GM18526 (cell line): Measurements from ENCODE around the gene KITLG.

Source experiments
- POLR2A ChIP-seq: IDR thresholded peaks from 3 replicates; pipeline ENCODE4 v1.6.1; 2011; ENCODE audit not compliant: insufficient read length; ENCODE audit errors: extremely low read depth

KITLG gene

GRCh38 chr12:88490425-88490824 is 89.8 kb downstream of the KITLG start:
- no peak for TF ChIP-seq POLR2A

GRCh38 chr12:88472775-88473174 is 107.5 kb downstream of the KITLG start:
- TF ChIP-seq POLR2A, result no peak

GRCh38 chr12:88472248-88472647 is 108.0 kb downstream of the KITLG start:
- no peak for TF ChIP-seq POLR2A

- TF ChIP-seq POLR2A, result no peak
These were observed 108.8 kb downstream of the KITLG start for GRCh38 chr12:88471331-88472045.

- TF ChIP-seq POLR2A, result no peak
These were observed 111.1 kb downstream of the KITLG start for GRCh38 chr12:88469154-88469553.

GRCh38 chr12:88468581-88468980 is 111.7 kb downstream of the KITLG start:
- no peak for TF ChIP-seq POLR2A

GRCh38 chr12:88458327-88458726 is 121.9 kb downstream of the KITLG start:
- no peak for TF ChIP-seq POLR2A

- TF ChIP-seq POLR2A, result no peak
These were observed 126.9 kb downstream of the KITLG start for GRCh38 chr12:88453323-88453722.

GRCh38 chr12:88451205-88451604 is 129.1 kb downstream of the KITLG start:
- no peak for TF ChIP-seq POLR2A

GRCh38 chr12:88450136-88450535 is 130.1 kb downstream of the KITLG start:
- no peak for TF ChIP-seq POLR2A

GRCh38 chr12:88448337-88448915 is 131.8 kb downstream of the KITLG start:
- no peak for TF ChIP-seq POLR2A

- no peak for TF ChIP-seq POLR2A
These were observed 134.4 kb downstream of the KITLG start for GRCh38 chr12:88445705-88446394.

- no peak for TF ChIP-seq POLR2A
These were observed 135.8 kb downstream of the KITLG start for GRCh38 chr12:88444481-88444880.
